Body of pancreas (tissue), 4 donors: ENCODE measurements around the gene ZCCHC4.

Experiments
- CTCF ChIP-seq, 7 experiments: fragments of 450-650 bp in 4 of 7; fragments of 200-600 bp in 3 of 7; sonication (generic) in 3 of 7; IDR thresholded peaks; one replicate each; pipeline ENCODE4 v1.5.1; 2016 to 2019; ENCODE audit warnings: antibody characterized with exemption in 7 of 7
- POLR2A ChIP-seq, 3 donors: fragments of 450-650 bp; IDR thresholded peaks; one replicate each; pipeline ENCODE4 v1.6.1; 2016; ENCODE audit warnings: antibody characterized with exemption in 3 of 3, mild to moderate bottlenecking in 2 of 3

GRCh38 chr4:25306518-25307057, 6.0 kb upstream of the ZCCHC4 start:
- TF ChIP-seq CTCF (IDR thresholded peaks at IDR 0.05) (no peak), POLR2A (IDR thresholded peaks at IDR 0.05) (no peak)
